GM12878 (cell line): ENCODE measurements around the gene IVD. TPM values are rescaled to one million over a fixed set of nuclear protein-coding genes. Genes with fewer than 3 reads are reported as not detected.
A peak's percentile ranks its signal among the peaks of the same experiment; 100 is the strongest.

ENCODE experiments used
- ATAC-seq: fragments of 200-7000 bp; cut with Tn5 transposase; 3 replicates; pipeline ENCODE4 v1.9.1; 2020; ENCODE audit warnings: mild to moderate bottlenecking, moderate library complexity
- BruUV-seq: library from RNA; stranded (reverse); fragments of 400-500 nt; replicated peaks from 2 replicates; lab custom pipeline; 2021; lab: Mats Ljungman, UMichigan
- CTCF ChIA-PET: fragments of 300-600 bp; sonication (Branson Sonifier 250); formaldehyde crosslinking; extraction: SDS; loops from one replicate; lab custom pipeline; 2021; ENCODE audit warnings: inconsistent platforms; lab: Yijun Ruan, JAX
- POLR2A ChIA-PET: fragments of 350-600 bp; formaldehyde crosslinking; extraction: SDS; loops from one replicate; lab custom pipeline; 2021; ENCODE audit warnings: inconsistent platforms; lab: Charles Lee
- RAD21 ChIA-PET: fragments of 300-600 bp; sonication (Branson Sonifier 250); formaldehyde crosslinking; loops from one replicate; lab custom pipeline; 2023; ENCODE audit warnings: antibody characterized with exemption; ENCODE audit not compliant: unreplicated experiment; lab: Charles Lee
- SMC1A ChIA-PET: fragments of 300-600 bp; sonication (Branson Sonifier 250); formaldehyde crosslinking; loops from one replicate; lab custom pipeline; 2023; ENCODE audit not compliant: unreplicated experiment, uncharacterized antibody; lab: Charles Lee
- DNase-seq: peaks from one replicate; pipeline ENCODE4 v3.0.0-alpha.2; 2011; ENCODE audit warnings: low read depth, low spot score
- FAIRE-seq: peaks from 3 replicates; lab custom pipeline; 2011; peaks lifted over from hg19 to GRCh38; lab: Jason Lieb, UNC
- H2AFZ ChIP-seq: 2 replicates; pipeline ENCODE4 v1.6.0; 2011; ENCODE audit warnings: low read depth, low read length, control low read depth; ENCODE audit not compliant: control insufficient read depth
- H3K27ac ChIP-seq: 2 replicates; pipeline ENCODE4 v1.5.1; 2011; ENCODE audit warnings: control low read depth; ENCODE audit not compliant: control insufficient read depth, insufficient read depth
- H3K27me3 ChIP-seq, 2 experiments: replicated peaks in 1 of 2; 2 replicates each; pipeline versions ENCODE4 v1.6.0 to v1.6.1; 2011; ENCODE audit warnings: low read length in 1 of 2; ENCODE audit not compliant: control insufficient read depth in 2 of 2, insufficient read depth in 2 of 2
- H3K36me3 ChIP-seq, 2 experiments: 2 replicates each; pipeline ENCODE4 v1.5.1; 2011; ENCODE audit warnings: low read length in 1 of 2; ENCODE audit not compliant: control insufficient read depth in 2 of 2, insufficient read depth in 2 of 2
- H3K4me1 ChIP-seq: 2 replicates; pipeline ENCODE4 v1.6.1; 2011; ENCODE audit warnings: mild to moderate bottlenecking, low read length, moderate library complexity, mixed read lengths; ENCODE audit not compliant: control insufficient read depth, insufficient read depth
- H3K4me2 ChIP-seq: 2 replicates; pipeline ENCODE4 v1.6.0; 2011; ENCODE audit warnings: control low read depth; ENCODE audit not compliant: control insufficient read depth, insufficient read depth
- H3K4me3 ChIP-seq: fragments of 200-600 bp; sonication (generic); 2 replicates; pipeline ENCODE4 v1.5.1; 2016
- H3K79me2 ChIP-seq: 2 replicates; pipeline ENCODE4 v1.6.0; 2011; ENCODE audit warnings: low read length; ENCODE audit not compliant: control insufficient read depth, insufficient read depth
- H3K9ac ChIP-seq: 2 replicates; pipeline ENCODE4 v1.8.0; 2011; ENCODE audit warnings: low read length, control low read depth, mixed read lengths; ENCODE audit not compliant: control insufficient read depth, insufficient read depth
- H3K9me3 ChIP-seq: replicated peaks from 3 replicates; pipeline ENCODE4 v1.5.1; 2011; ENCODE audit warnings: mild to moderate bottlenecking, low read length; ENCODE audit not compliant: control insufficient read depth, insufficient read depth
- H4K20me1 ChIP-seq: 2 replicates; pipeline ENCODE4 v1.6.0; 2011; ENCODE audit not compliant: control insufficient read depth, insufficient read depth
- MEF2B ChIP-seq: fragments of 450-650 bp; IDR thresholded peaks from 2 replicates; pipeline ENCODE4 v1.6.1; 2018; ENCODE audit warnings: mild to moderate bottlenecking, moderate library complexity; ENCODE audit not compliant: partially characterized antibody, poor library complexity, severe bottlenecking
- MXI1 ChIP-seq: fragments of 150-350 bp; IDR thresholded peaks from 2 replicates; pipeline ENCODE4 v1.6.1; 2011; ENCODE audit warnings: low read depth, mild to moderate bottlenecking, inconsistent platforms, low read length, improper control_type of control experiment
- NFIC ChIP-seq: IDR thresholded peaks from 2 replicates; pipeline ENCODE4 v1.6.1; 2012; ENCODE audit warnings: low read depth, mild to moderate bottlenecking, inconsistent platforms, low read length, moderate library complexity
- NR2F1 ChIP-seq: fragments of 450-650 bp; conservative IDR thresholded peaks from 2 replicates; pipeline ENCODE4 v1.6.1; 2017; ENCODE audit warnings: mild to moderate bottlenecking
- POLR2A ChIP-seq: IDR thresholded peaks from 2 replicates; pipeline ENCODE4 v1.6.1; 2011; ENCODE audit warnings: low read depth, mild to moderate bottlenecking, low read length
- RAD21 ChIP-seq: IDR thresholded peaks from 2 replicates; pipeline ENCODE4 v1.6.1; 2011; ENCODE audit warnings: mild to moderate bottlenecking, low read depth, low read length, moderate library complexity; ENCODE audit not compliant: insufficient read depth
- RUNX3 ChIP-seq: IDR thresholded peaks from 2 replicates; pipeline ENCODE4 v1.6.1; 2012; ENCODE audit warnings: low read length, inconsistent platforms
- WRNIP1 ChIP-seq: IDR thresholded peaks from 2 replicates; pipeline ENCODE4 v1.6.1; 2011; ENCODE audit warnings: low read depth, low read length, improper control_type of control experiment, borderline replicate concordance
- ZNF24 ChIP-seq: fragments of 450-650 bp; IDR thresholded peaks from 2 replicates; pipeline ENCODE4 v1.6.1; 2017; ENCODE audit warnings: antibody characterized with exemption, mild to moderate bottlenecking
- WGBS: methylation state at CpG from one replicate; pipeline ENCODE4 v1.1.6; 2016; ENCODE audit warnings: low lambda C conversion rate; ENCODE audit not compliant: insufficient replicate concordance, insufficient coverage; ENCODE audit errors: missing lambda C conversion rate; 5-methylcytosine and 5-hydroxymethylcytosine counted together
- in situ Hi-C: fragments of 300-500 bp; cut with MboI; formaldehyde crosslinking; loops from 9 replicates; pipeline ENCODE4 v1.14.3; 2018; ENCODE audit warnings: mixed read lengths
- intact Hi-C: fragments of 100-400 bp; cut with micrococcal nuclease; formaldehyde crosslinking; loops from one replicate; pipeline ENCODE4 v1.14.2; 2022; ENCODE audit not compliant: unreplicated experiment
- polyA plus RNA-seq, 11 experiments: library from polyadenylated mRNA; depleted of rRNA in 4 of 11; unstranded in 6 of 11; stranded (reverse) in 5 of 11; fragments of >200 nt; fragmentation: Nextera tagmentation in 4 of 11; fragmentation: Illumina TruSeq in 1 of 11; extraction: Ambion mirVana in 4 of 11; extraction: Trizol in 1 of 11; gene quantifications; 1 replicate in 1 of 11; 2 replicates in 10 of 11; pipeline versions ENCODE4 v1.2.1 to v1.2.3, GENCODE V29; 2011 to 2016; ENCODE audit warnings: inconsistent platforms in 2 of 11, missing spikeins in 2 of 11, low read depth in 1 of 11
- total RNA-seq, 4 experiments: library from RNA; depleted of rRNA in 3 of 4; stranded (reverse); fragments of >200 nt in 3 of 4; fragmentation: Illumina TruSeq in 1 of 4; extraction: Trizol in 1 of 4; gene quantifications; 2 replicates each; pipeline versions ENCODE4 v1.2.1 to v1.2.3, GENCODE V29; 2013 to 2021

The IVD gene
- total and polyA plus RNA-seq, 10 of the 15 experiments (the other 5 are each of a cell fraction or from before 2014, with no cell fraction given) = 5.3 to 59.8 (median 45.7) TPM

- TF ChIP-seq MEF2B = no peak
- TF ChIP-seq RUNX3 = no peak
- no peak for TF ChIP-seq RAD21
Observed at GRCh38 chr15:40463279-40463678, 57.7 kb downstream of the IVD start (continued).

- peaks cover 24% of the 10 kb centered on the region for H3K4me1 ChIP-seq
- CTCF ChIA-PET = interaction anchor here (0.5 to 0.6 kb wide), 2 partner anchors 43 to 109 kb away, joined by 3 read pairs; no protein-coding TSS in a partner anchor
- no peaks in the 10 kb centered on the region for H3K9me3 ChIP-seq
- TF ChIP-seq NR2F1 (no peak), NFIC (no peak), MXI1 (no peak), WRNIP1 (no peak), POLR2A (peak; percentile 13; the same call in 1 of the 2 replicates), ZNF24 (no peak)
- RAD21 ChIA-PET = interaction anchor here (2.6 kb wide), 1 partner anchor 10 kb away, joined by 8 read pairs; no protein-coding TSS in a partner anchor
- POLR2A ChIA-PET = interaction anchor here (0.6 to 1.1 kb wide), 3 partner anchors 14 to 134 kb away, joined by 3 to 4 read pairs (median 3); partner anchors contain the start of gene RPUSD2
- ATAC-seq (no peak), FAIRE-seq (no peak), DNase-seq (no peak)
- no peak overlapping the region for H2AFZ ChIP-seq
- H4K20me1 ChIP-seq = no peaks in the 10 kb centered on the region; the same call in 1 of the 2 replicates
- H3K27ac ChIP-seq = peak overlapping the region; percentile 63
- H3K36me3 ChIP-seq = peaks cover 21 to 25% of the 10 kb centered on the region in 2 experiments
- no peaks in the 10 kb centered on the region for H3K79me2 ChIP-seq
- no peaks in the 10 kb centered on the region for H3K27me3 ChIP-seq
- H3K4me2 ChIP-seq = peak overlapping the region; percentile 22; the same call in 1 of the 2 replicates
- in situ Hi-C loops (no loop called here), intact Hi-C loops (no loop called here)
- no peak overlapping the region for H3K9ac ChIP-seq
- WGBS = 98% methylated on average over 14 of the region's 14 CpGs
- no TSS peak for BruUV-seq
- SMC1A ChIA-PET = interaction anchor here (1.0 kb wide), 1 partner anchor 19 kb away, joined by 4 read pairs; no protein-coding TSS in a partner anchor
- no peak overlapping the region for H3K4me3 ChIP-seq
Observed at GRCh38 chr15:40463886-40464545, 58.4 kb downstream of the IVD start.
